Measurements from ENCODE around the gene CCR5AS.

CCR5AS gene

DNA sequence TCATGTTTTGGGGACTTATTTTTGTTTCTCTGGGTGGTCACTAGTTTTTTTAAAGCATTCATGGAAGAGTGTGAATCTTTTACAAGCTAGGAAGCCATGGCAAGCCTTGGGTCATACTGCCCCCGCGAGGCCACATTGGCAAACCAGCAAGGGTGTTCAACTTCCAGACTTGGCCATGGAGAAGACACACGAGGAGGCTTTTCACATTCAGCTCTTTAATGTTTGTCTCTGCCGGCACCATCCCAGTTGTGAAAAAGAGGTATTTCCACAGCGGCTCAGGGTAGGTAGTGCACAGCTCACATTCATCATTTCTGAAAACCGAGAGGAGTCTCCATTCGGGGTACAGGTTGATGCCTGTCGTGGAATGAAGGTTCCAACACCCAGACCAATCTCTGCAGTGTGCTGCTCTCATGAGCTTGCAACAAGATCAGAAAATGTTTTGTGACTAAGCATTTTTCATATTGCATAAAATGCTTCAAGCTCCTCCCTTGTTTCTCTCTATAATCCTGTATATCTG lies 28.4 kb downstream of the CCR5AS start:
- DNase-seq (ENCODE audit: low read depth), result peak; percentile 8
- TF ChIP-seq, protein P1, sequence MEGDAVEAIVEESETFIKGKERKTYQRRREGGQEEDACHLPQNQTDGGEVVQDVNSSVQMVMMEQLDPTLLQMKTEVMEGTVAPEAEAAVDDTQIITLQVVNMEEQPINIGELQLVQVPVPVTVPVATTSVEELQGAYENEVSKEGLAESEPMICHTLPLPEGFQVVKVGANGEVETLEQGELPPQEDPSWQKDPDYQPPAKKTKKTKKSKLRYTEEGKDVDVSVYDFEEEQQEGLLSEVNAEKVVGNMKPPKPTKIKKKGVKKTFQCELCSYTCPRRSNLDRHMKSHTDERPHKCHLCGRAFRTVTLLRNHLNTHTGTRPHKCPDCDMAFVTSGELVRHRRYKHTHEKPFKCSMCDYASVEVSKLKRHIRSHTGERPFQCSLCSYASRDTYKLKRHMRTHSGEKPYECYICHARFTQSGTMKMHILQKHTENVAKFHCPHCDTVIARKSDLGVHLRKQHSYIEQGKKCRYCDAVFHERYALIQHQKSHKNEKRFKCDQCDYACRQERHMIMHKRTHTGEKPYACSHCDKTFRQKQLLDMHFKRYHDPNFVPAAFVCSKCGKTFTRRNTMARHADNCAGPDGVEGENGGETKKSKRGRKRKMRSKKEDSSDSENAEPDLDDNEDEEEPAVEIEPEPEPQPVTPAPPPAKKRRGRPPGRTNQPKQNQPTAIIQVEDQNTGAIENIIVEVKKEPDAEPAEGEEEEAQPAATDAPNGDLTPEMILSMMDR (IDR thresholded peaks at IDR 0.05; ENCODE audit: control insufficient read depth, insufficient read depth, low read depth, low read length, missing control alignments), result peak; percentile 80
- no peak overlapping the region for H3K4me3 ChIP-seq (ENCODE audit: control insufficient read depth, low read depth, low read length)

DNA sequence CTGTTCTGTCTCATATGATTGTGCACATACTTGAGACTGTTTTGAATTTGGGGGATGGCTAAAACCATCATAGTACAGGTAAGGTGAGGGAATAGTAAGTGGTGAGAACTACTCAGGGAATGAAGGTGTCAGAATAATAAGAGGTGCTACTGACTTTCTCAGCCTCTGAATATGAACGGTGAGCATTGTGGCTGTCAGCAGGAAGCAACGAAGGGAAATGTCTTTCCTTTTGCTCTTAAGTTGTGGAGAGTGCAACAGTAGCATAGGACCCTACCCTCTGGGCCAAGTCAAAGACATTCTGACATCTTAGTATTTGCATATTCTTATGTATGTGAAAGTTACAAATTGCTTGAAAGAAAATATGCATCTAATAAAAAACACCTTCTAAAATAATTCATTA lies 31.1 kb downstream of the CCR5AS start:
- no peak for DNase-seq (ENCODE audit: low read depth)
- no peak overlapping the region for H3K4me3 ChIP-seq (ENCODE audit: control insufficient read depth, low read depth, low read length)
- TF ChIP-seq, protein P1 (IDR thresholded peaks at IDR 0.05; ENCODE audit: control insufficient read depth, insufficient read depth, low read depth, low read length, missing control alignments), result no peak

DNA sequence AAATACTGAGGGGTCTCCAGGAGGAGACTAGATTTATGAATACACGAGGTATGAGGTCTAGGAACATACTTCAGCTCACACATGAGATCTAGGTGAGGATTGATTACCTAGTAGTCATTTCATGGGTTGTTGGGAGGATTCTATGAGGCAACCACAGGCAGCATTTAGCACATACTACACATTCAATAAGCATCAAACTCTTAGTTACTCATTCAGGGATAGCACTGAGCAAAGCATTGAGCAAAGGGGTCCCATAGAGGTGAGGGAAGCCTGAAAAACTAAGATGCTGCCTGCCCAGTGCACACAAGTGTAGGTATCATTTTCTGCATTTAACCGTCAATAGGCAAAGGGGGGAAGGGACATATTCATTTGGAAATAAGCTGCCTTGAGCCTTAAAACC lies 31.6 kb downstream of the CCR5AS start:
- H3K4me3 ChIP-seq (ENCODE audit: control insufficient read depth, low read depth, low read length), result no peak overlapping the region
- DNase-seq (ENCODE audit: low read depth), result no peak
- TF ChIP-seq, protein P1 (IDR thresholded peaks at IDR 0.05; ENCODE audit: control insufficient read depth, insufficient read depth, low read depth, low read length, missing control alignments), result no peak

DNA sequence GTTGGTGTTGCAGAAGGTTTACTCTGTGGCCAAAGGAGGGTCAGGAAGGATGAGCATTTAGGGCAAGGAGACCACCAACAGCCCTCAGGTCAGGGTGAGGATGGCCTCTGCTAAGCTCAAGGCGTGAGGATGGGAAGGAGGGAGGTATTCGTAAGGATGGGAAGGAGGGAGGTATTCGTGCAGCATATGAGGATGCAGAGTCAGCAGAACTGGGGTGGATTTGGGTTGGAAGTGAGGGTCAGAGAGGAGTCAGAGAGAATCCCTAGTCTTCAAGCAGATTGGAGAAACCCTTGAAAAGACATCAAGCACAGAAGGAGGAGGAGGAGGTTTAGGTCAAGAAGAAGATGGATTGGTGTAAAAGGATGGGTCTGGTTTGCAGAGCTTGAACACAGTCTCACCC lies 32.1 kb downstream of the CCR5AS start:
- TF ChIP-seq, protein P1 (IDR thresholded peaks at IDR 0.05; ENCODE audit: control insufficient read depth, insufficient read depth, low read depth, low read length, missing control alignments), result no peak
- no peak for DNase-seq (ENCODE audit: low read depth)
- H3K4me3 ChIP-seq (ENCODE audit: control insufficient read depth, low read depth, low read length), result no peak overlapping the region

DNA sequence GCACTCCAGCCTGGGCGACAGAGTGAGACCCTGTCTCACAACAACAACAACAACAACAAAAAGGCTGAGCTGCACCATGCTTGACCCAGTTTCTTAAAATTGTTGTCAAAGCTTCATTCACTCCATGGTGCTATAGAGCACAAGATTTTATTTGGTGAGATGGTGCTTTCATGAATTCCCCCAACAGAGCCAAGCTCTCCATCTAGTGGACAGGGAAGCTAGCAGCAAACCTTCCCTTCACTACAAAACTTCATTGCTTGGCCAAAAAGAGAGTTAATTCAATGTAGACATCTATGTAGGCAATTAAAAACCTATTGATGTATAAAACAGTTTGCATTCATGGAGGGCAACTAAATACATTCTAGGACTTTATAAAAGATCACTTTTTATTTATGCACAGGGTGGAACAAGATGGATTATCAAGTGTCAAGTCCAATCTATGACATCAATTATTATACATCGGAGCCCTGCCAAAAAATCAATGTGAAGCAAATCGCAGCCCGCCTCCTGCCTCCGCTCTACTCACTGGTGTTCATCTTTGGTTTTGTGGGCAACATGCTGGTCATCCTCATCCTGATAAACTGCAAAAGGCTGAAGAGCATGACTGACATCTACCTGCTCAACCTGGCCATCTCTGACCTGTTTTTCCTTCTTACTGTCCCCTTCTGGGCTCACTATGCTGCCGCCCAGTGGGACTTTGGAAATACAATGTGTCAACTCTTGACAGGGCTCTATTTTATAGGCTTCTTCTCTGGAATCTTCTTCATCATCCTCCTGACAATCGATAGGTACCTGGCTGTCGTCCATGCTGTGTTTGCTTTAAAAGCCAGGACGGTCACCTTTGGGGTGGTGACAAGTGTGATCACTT lies 34.1 kb downstream of the CCR5AS start:
- no peak overlapping the region for H3K4me3 ChIP-seq (ENCODE audit: control insufficient read depth, low read depth, low read length)
- peak; percentile 5 for DNase-seq (ENCODE audit: low read depth)
- TF ChIP-seq, protein P1 (IDR thresholded peaks at IDR 0.05; ENCODE audit: control insufficient read depth, insufficient read depth, low read depth, low read length, missing control alignments), result peak; percentile 69

DNA sequence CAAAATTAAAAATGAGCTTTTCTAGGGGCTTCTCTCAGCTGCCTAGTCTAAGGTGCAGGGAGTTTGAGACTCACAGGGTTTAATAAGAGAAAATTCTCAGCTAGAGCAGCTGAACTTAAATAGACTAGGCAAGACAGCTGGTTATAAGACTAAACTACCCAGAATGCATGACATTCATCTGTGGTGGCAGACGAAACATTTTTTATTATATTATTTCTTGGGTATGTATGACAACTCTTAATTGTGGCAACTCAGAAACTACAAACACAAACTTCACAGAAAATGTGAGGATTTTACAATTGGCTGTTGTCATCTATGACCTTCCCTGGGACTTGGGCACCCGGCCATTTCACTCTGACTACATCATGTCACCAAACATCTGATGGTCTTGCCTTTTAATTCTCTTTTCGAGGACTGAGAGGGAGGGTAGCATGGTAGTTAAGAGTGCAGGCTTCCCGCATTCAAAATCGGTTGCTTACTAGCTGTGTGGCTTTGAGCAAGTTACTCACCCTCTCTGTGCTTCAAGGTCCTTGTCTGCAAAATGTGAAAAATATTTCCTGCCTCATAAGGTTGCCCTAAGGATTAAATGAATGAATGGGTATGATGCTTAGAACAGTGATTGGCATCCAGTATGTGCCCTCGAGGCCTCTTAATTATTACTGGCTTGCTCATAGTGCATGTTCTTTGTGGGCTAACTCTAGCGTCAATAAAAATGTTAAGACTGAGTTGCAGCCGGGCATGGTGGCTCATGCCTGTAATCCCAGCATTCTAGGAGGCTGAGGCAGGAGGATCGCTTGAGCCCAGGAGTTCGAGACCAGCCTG lies 35.1 kb downstream of the CCR5AS start:
- TF ChIP-seq, protein P1 (IDR thresholded peaks at IDR 0.05; ENCODE audit: control insufficient read depth, insufficient read depth, low read depth, low read length, missing control alignments), result no peak
- H3K4me3 ChIP-seq (ENCODE audit: control insufficient read depth, low read depth, low read length), result no peak overlapping the region
- DNase-seq (ENCODE audit: low read depth), result no peak

Measured in AG09309 (cell line).